Activated naive CD8-positive, alpha-beta T cell treated with anti-CD3 and anti-CD28 coated beads, Interleukin-2, amount 10 ng/mL, durations not matched to agents 7 days and 5 days (primary cell): ENCODE data around the gene SPEF2. TPM values are rescaled to one million over a fixed set of nuclear protein-coding genes. Genes with fewer than 3 reads are reported as not detected.
A peak's percentile ranks its signal among the peaks of the same experiment; 100 is the strongest.
"Not testable (repeated sequence)": the region's sequence is repeated elsewhere in the genome, so short reads cannot be mapped to it uniquely, and the experiment has no call there.

Experiments
- ATAC-seq: fragments of 150-1000 bp; cut with Tn5 transposase; one replicate; pipeline ENCODE4 v1.10.0; 2021; ENCODE audit warnings: low read depth, moderate library complexity
- POLR2A ChIA-PET: fragments of 350-600 bp; sonication (Branson Sonifier 250); formaldehyde crosslinking; loops from one replicate; lab custom pipeline; 2021; ENCODE audit warnings: antibody characterized with exemption; lab: Charles Lee
- DNase-seq: peaks from one replicate; pipeline ENCODE4 v3.0.0; 2021
- H3K27ac Mint-ChIP-seq: one replicate; pipeline ENCODE4 v1.8.0; 2022; ENCODE audit warnings: mild to moderate bottlenecking, mixed read lengths
- H3K27me3 Mint-ChIP-seq: one replicate; pipeline ENCODE4 v1.8.0; 2022; ENCODE audit warnings: mild to moderate bottlenecking, moderate library complexity, mixed read lengths
- H3K36me3 Mint-ChIP-seq: one replicate; pipeline ENCODE4 v1.8.0; 2021; ENCODE audit warnings: mild to moderate bottlenecking, mixed read lengths
- H3K4me1 Mint-ChIP-seq: one replicate; pipeline ENCODE4 v1.8.0; 2021; ENCODE audit warnings: mixed read lengths
- H3K4me3 Mint-ChIP-seq: one replicate; pipeline ENCODE4 v1.8.0; 2022; ENCODE audit warnings: mild to moderate bottlenecking, moderate library complexity, mixed read lengths
- H3K9me3 Mint-ChIP-seq: one replicate; pipeline ENCODE4 v1.8.0; 2021; ENCODE audit warnings: mixed read lengths
- total RNA-seq, 2 experiments: library from RNA; stranded (reverse); gene quantifications; one replicate each; pipeline ENCODE4 v1.2.3, GENCODE V29; 2021

SPEF2 gene
- total RNA-seq, 2 experiments from 2014 or later, result 13.7 to 17.8 TPM

DNA sequence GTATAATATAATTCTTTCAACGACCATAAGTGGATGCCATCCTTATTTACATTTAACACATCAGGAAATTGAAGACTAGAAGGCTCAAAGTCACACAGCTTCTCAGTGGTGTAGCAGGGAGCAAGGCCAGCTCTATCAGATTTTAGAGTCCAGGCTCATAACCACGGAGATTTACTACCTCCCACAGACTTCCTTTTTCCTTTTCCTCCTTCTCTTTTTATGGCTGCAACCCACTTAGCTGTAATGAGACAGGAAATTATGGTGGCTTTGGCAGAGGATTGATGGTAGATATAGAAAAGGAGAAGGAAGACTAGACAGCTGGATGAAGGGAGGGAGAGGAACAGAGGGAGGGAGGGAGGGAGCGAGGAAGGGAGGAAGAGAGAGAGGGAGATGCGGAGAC is 47.4 kb downstream of the SPEF2 start:
- POLR2A ChIA-PET, result interaction anchor here (0.6 to 1.5 kb wide), 2 partner anchors 10 to 121 kb away, joined by 3 read pairs; no protein-coding TSS in a partner anchor
- Mint-ChIP-seq H3K4me1 (peaks cover 31% of the 10 kb centered on the region), H3K27ac (peak overlapping the region; percentile 9), H3K27me3 (no peaks in the 10 kb centered on the region), H3K4me3 (no peak overlapping the region), H3K9me3 (peaks cover 12% of the 10 kb centered on the region), H3K36me3 (peaks cover 51% of the 10 kb centered on the region)
- DNase-seq (no peak), ATAC-seq (no peak)

DNA sequence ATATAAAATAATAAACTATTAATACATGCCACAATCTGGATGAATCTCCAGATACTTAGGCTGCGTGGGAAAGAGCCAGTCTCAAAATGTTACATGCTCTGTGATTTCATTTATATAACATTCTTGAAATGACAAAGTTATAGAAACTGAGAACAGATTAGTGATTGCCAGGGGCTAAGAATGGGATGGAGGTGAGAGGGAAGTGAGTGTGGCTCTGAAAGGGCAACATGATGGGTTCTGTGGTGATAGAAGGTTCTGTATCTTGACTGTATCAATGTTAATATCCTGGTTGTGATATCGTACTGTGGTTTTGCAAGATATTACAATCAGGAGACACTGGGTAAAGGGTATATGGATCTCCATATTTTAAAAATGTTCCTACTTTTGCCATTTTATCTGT is 50.7 kb downstream of the SPEF2 start:
- Mint-ChIP-seq H3K4me1 (peaks cover 54% of the 10 kb centered on the region), H3K36me3 (peaks cover 31% of the 10 kb centered on the region), H3K27ac (peak overlapping the region; percentile 0), H3K4me3 (no peak overlapping the region), H3K9me3 (peaks cover 8% of the 10 kb centered on the region), H3K27me3 (no peaks in the 10 kb centered on the region)
- ATAC-seq (no peak), DNase-seq (no peak)
- POLR2A ChIA-PET, result no interaction called here

DNA sequence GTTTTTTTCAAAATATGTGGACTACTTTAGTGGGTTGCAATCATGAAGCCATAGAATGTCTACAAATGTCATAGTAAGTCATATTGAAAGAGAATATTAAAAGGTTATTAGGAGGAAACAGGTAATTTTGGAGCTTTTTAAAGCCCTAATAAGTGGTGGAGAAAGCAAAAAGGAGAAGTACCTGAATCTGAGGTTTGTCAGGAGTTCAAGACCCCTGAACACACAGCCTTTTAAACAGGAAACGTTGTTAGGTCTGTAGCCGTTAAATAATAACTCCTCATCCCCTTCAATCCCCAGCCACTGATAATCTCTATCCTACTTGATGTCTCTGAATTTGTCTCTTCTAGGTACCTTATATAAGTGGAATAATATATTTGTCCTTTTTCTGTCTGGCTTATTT is 51.1 kb downstream of the SPEF2 start:
- POLR2A ChIA-PET, result no interaction called here
- H3K27me3 Mint-ChIP-seq, result no peaks in the 10 kb centered on the region
- DNase-seq (no peak), ATAC-seq (no peak)
- H3K9me3 Mint-ChIP-seq, result peaks cover 6% of the 10 kb centered on the region
- H3K27ac Mint-ChIP-seq, result no peak overlapping the region
- peaks cover 57% of the 10 kb centered on the region for H3K4me1 Mint-ChIP-seq
- peaks cover 27% of the 10 kb centered on the region for H3K36me3 Mint-ChIP-seq
- peak overlapping the region; percentile 19 for H3K4me3 Mint-ChIP-seq

DNA sequence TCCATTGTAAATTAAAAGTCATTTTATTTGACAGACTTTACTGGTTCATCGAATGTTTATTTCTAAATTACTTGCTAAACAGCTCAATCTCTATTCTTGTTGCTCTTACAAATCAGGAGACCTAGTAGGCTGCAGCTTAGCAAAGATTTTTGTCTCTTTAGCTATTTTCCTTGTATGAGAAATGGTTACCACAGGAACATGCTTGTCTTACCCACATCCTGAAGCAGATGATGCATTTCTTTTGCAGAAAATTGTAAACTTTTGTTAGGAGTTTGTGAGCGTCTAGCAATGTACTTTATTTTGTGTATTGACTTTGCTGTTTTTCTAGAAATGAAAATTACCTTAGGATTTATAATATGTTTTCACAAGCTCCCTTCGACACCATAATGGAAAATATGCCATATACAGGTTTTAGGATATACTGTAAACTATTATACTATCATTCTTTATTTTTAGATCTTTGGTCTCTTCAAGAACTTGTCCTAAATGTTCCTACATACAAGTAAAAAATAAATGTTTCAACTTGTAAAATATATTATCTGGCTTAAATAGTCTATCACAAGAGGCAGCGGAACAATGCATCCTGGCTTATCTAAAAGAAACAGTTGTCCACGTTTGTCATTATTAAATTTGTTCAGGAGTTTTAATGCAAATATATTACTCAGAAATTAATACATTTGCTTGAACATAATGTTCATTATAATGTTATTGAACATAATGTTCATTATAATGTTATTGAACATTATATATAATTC is 54.1 kb downstream of the SPEF2 start:
- H3K27ac Mint-ChIP-seq, result peak overlapping the region; percentile 60
- H3K27me3 Mint-ChIP-seq, result no peaks in the 10 kb centered on the region
- no peaks in the 10 kb centered on the region for H3K9me3 Mint-ChIP-seq
- peaks cover 51% of the 10 kb centered on the region for H3K4me1 Mint-ChIP-seq
- peak; percentile 55 for ATAC-seq
- DNase-seq, result no peak
- peak overlapping the region; percentile 43 for H3K4me3 Mint-ChIP-seq
- POLR2A ChIA-PET, result interaction anchor here (0.5 to 1.0 kb wide), 5 partner anchors 12 to 742 kb away, joined by 3 to 4 read pairs (median 3); no protein-coding TSS in a partner anchor
- H3K36me3 Mint-ChIP-seq, result peaks cover 21% of the 10 kb centered on the region

DNA sequence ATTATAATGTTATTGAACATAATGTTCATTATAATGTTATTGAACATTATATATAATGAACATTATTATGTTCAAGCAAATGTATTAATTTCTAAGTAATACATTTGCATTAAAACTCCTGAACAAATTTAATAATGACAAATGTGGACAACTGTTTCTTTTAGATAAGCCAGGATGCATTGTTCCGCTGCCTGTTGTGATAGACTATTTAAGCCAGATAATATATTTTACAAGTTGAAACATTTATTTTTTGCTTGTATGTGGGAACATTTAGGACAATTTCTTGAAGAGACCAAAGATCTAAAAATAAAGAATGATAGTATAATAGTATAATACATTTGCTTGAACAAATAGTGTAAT is 54.6 kb downstream of the SPEF2 start:
- H3K4me1 Mint-ChIP-seq, result peaks cover 51% of the 10 kb centered on the region
- POLR2A ChIA-PET, result interaction anchor here (0.8 kb wide), 1 partner anchor 120 kb away, joined by 5 read pairs; no protein-coding TSS in a partner anchor
- not testable (repeated sequence) for H3K4me3 Mint-ChIP-seq, DNase-seq, H3K27me3 Mint-ChIP-seq, H3K9me3 Mint-ChIP-seq, ATAC-seq
- H3K27ac Mint-ChIP-seq, result peak overlapping the region; percentile 58
- peaks cover 18% of the 10 kb centered on the region for H3K36me3 Mint-ChIP-seq

DNA sequence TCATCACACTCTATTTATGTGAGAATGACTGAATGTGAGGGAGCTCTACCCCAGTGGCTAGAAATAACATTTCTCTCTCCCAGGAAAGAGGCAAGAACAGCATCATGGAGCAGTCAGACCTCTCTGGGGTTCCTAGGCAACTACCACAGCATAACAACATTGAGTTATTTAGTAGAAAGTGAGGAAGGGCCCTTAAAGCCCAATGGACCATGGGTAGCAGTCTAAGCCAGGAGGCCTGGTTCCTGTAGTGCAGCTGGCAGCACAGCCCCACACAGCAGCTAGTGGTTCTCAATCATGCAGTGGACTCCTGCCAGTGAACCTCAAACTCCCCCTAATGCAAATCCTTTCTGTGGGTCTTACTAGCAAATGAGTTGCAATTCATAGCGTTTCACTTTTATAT is 55.3 kb downstream of the SPEF2 start:
- DNase-seq (peak; percentile 49), ATAC-seq (peak; percentile 92)
- Mint-ChIP-seq H3K27me3 (no peaks in the 10 kb centered on the region), H3K36me3 (peaks cover 17% of the 10 kb centered on the region), H3K27ac (peak overlapping the region; percentile 89), H3K4me3 (peak overlapping the region; percentile 66), H3K9me3 (no peaks in the 10 kb centered on the region), H3K4me1 (peaks cover 51% of the 10 kb centered on the region)
- POLR2A ChIA-PET, result interaction anchor here (0.8 to 1.8 kb wide), 7 partner anchors 12 to 478 kb away, joined by 3 to 5 read pairs (median 4); partner anchors contain the start of genes LMBRD2 and SKP2

DNA sequence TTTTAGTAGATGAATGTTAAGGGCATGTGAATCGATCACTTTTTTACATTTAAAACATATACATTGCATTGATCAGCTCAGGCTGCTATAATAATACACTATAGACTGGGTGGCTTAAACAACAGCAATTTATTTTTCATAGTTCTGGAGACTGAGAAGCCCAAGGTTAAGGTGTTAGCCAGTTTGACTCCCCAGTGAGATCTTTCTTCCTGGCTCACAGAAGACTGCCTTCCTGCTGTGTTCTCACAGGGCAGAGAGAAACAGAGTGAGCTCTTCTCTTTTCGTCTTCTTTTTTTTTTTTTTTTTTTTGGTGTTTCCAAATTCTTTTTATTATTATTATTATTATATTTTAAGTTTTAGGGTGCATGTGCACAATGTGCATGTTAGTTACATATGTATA is 56.4 kb downstream of the SPEF2 start:
- Mint-ChIP-seq H3K9me3 (no peaks in the 10 kb centered on the region), H3K36me3 (peaks cover 11% of the 10 kb centered on the region), H3K4me3 (peak overlapping the region; percentile 66), H3K4me1 (peaks cover 51% of the 10 kb centered on the region), H3K27me3 (no peaks in the 10 kb centered on the region), H3K27ac (peak overlapping the region; percentile 89)
- POLR2A ChIA-PET, result interaction anchor here (0.6 to 1.8 kb wide), 2 partner anchors 57 to 146 kb away, joined by 4 to 5 read pairs; no protein-coding TSS in a partner anchor
- ATAC-seq (no peak), DNase-seq (no peak)

DNA sequence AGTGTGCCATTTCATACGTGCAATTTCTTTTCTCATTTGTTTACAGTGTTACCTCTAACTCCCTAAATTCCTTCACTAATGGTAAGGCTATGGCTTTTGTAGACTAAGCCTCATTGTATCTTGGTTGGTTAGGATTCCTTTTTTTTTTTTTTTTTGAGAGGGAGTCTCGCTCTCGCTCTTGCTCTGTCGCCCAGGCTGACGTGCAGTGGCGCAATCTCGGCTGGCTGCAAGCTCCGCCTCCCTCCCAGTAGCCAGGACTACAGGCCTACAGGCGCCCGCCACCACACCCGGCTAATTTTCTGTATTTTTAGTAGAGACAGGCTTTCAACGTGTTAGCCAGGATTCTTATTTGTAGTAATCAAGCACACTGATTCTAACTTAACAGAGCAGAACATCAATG is 57.7 kb downstream of the SPEF2 start:
- Mint-ChIP-seq H3K4me3 (no peak overlapping the region), H3K27ac (no peak overlapping the region), H3K36me3 (peaks cover 6% of the 10 kb centered on the region), H3K27me3 (no peaks in the 10 kb centered on the region), H3K9me3 (peaks cover 2% of the 10 kb centered on the region), H3K4me1 (peaks cover 47% of the 10 kb centered on the region)
- ATAC-seq (no peak), DNase-seq (no peak)
- POLR2A ChIA-PET, result no interaction called here

DNA sequence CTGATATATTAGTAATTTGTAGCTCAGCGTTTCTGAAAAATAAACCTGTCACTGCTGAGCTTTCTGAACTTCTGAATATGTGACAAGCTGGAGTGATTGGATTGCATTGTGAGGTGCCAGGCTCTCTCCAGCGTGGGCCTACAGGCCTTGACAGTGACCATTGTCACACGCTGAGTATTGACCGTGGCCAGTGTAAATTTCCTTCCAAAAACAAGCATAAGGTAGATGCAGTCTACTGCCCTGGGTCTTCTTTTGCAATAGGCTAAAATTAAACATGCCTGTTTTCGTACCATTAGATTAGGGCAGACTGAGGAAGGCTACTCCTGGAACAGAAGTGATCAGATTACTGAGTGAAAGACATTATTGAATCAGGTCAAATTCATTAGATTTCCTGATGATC is 60.2 kb downstream of the SPEF2 start:
- Mint-ChIP-seq H3K27me3 (no peaks in the 10 kb centered on the region), H3K27ac (no peak overlapping the region)

DNA sequence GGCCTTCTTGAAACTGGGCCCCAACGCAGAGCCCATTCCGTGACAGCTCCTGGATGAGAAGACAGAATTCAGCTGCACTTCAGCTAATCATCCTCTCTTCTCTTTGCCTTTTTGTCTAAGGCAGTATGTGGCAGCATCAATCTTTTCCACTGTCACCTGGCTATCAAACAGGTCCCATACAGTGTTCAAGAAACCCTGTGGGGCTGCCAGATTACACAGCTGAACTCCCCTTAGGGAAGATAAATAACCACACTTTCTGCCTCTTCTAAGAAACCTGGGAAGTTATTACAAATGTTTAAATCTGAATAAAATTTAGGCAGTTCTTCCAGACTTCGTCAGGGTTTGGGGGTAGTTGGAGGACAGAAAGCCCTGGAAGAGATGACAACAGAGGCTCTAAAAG is 61.0 kb downstream of the SPEF2 start:
- peaks cover 3% of the 10 kb centered on the region for H3K9me3 Mint-ChIP-seq
- no peak overlapping the region for H3K4me3 Mint-ChIP-seq
- peaks cover 7% of the 10 kb centered on the region for H3K36me3 Mint-ChIP-seq
- no peak overlapping the region for H3K27ac Mint-ChIP-seq
- ATAC-seq (no peak), DNase-seq (no peak)
- POLR2A ChIA-PET, result no interaction called here
- peaks cover 24% of the 10 kb centered on the region for H3K4me1 Mint-ChIP-seq
- H3K27me3 Mint-ChIP-seq, result no peaks in the 10 kb centered on the region

More for the DNA sequence above, 60.2 kb downstream of the SPEF2 start:
- H3K4me1 Mint-ChIP-seq, result peaks cover 31% of the 10 kb centered on the region
- H3K36me3 Mint-ChIP-seq, result peaks cover 7% of the 10 kb centered on the region
- POLR2A ChIA-PET, result no interaction called here
- ATAC-seq, result no peak
- peaks cover 3% of the 10 kb centered on the region for H3K9me3 Mint-ChIP-seq
- DNase-seq, result no peak
- H3K4me3 Mint-ChIP-seq, result no peak overlapping the region

DNA sequence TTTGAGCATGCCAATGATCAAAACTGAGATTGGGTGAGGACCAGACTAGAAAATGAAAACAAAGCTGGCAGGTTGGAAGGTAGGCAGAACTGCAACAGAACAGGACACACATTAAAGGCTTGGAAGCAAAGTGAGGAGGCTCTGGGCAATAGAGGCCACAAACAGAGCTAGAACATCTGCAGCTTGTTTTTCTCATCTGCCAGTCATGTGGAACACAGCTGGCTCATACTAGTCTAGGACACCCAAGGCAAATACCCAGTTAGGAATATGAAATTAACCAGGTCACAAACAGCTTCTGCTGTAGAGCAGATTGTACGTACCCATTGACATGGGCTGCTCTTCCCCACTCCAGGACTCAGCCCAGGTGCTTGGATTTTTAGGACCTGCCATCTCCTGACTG is 61.7 kb downstream of the SPEF2 start:
- Mint-ChIP-seq H3K9me3 (peaks cover 3% of the 10 kb centered on the region), H3K4me3 (no peak overlapping the region), H3K36me3 (peaks cover 7% of the 10 kb centered on the region), H3K4me1 (peaks cover 18% of the 10 kb centered on the region), H3K27ac (peak overlapping the region; percentile 37), H3K27me3 (no peaks in the 10 kb centered on the region)
- POLR2A ChIA-PET, result no interaction called here
- peak; percentile 47 for ATAC-seq
- DNase-seq, result no peak

DNA sequence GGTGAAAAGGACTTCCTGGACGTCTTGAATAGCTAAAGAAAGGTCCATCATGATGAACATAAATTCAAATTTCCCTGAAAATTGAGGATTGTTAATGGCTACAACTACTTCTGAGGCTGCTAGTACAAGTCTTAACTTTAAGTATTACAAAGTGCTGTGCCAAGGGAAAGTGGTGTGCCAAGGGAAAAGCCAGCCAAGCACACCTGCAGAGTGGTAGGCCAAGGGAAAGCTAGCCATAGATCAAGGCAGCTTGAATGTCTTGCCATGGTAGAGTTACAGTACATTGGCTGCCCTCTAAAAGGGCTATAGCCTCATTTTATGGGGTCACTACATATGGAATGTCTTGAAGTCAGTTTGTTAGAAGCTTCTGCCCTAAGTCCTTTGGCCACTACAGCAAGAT is 64.2 kb downstream of the SPEF2 start:
- ATAC-seq, result no peak
- Mint-ChIP-seq H3K36me3 (peaks cover 3% of the 10 kb centered on the region), H3K4me3 (no peak overlapping the region), H3K27ac (no peak overlapping the region), H3K9me3 (peaks cover 3% of the 10 kb centered on the region), H3K4me1 (peaks cover 15% of the 10 kb centered on the region), H3K27me3 (no peaks in the 10 kb centered on the region)
- POLR2A ChIA-PET, result no interaction called here
- no peak for DNase-seq

DNA sequence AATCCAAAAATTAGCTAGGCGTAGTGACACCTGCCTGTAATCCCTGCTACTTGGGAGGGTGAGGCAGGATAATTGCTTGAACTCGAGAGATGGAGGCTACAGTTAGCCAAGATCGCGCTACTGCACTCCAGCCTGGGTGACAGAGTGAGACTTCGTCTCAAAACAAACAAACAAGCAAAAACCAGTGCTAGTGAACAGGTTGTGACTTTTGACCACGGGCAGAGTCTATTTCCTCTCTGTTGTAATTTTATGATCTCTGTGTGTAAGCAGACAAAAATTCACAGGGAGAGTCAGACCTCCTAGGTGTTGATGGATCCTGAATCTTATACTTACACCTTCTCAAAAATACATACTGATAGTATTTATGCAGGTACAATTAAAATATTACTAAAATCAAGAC is 65.8 kb downstream of the SPEF2 start:
- Mint-ChIP-seq H3K4me3 (no peak overlapping the region), H3K27ac (no peak overlapping the region), H3K4me1 (peaks cover 13% of the 10 kb centered on the region), H3K36me3 (peaks cover 2% of the 10 kb centered on the region), H3K27me3 (no peaks in the 10 kb centered on the region), H3K9me3 (peaks cover 3% of the 10 kb centered on the region)
- ATAC-seq (no peak), DNase-seq (no peak)
- POLR2A ChIA-PET, result no interaction called here

DNA sequence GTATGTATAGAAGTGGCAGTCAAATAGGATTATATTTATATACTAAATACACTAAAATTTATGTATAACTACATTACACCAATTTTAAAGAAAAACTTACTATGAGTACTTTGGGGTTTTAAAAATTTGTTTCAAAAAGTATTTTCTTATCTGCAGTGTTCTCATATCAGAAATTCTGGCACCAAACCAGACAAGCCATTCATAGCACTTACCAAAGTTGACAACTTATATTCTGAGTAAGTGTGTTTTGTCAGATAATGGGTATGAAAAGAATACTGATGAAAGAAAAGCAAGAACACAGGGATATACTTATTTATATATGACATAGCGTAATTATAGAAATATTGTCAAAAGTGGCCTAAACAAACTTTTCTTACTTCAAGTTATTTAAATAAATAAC is 67.5 kb downstream of the SPEF2 start:
- H3K36me3 Mint-ChIP-seq, result peaks cover 2% of the 10 kb centered on the region
- ATAC-seq (no peak), DNase-seq (no peak)
- H3K4me3 Mint-ChIP-seq, result no peak overlapping the region
- no peak overlapping the region for H3K27ac Mint-ChIP-seq
- no peaks in the 10 kb centered on the region for H3K4me1 Mint-ChIP-seq
- POLR2A ChIA-PET, result no interaction called here
- H3K9me3 Mint-ChIP-seq, result peaks cover 3% of the 10 kb centered on the region
- no peaks in the 10 kb centered on the region for H3K27me3 Mint-ChIP-seq
